ENCODE data around the gene DUSP1. TPM values are rescaled to one million over a fixed set of nuclear protein-coding genes. Genes with fewer than 3 reads are reported as not detected.

DUSP1 gene
- polyA plus RNA-seq, 1 experiment: 432 TPM

DNA sequence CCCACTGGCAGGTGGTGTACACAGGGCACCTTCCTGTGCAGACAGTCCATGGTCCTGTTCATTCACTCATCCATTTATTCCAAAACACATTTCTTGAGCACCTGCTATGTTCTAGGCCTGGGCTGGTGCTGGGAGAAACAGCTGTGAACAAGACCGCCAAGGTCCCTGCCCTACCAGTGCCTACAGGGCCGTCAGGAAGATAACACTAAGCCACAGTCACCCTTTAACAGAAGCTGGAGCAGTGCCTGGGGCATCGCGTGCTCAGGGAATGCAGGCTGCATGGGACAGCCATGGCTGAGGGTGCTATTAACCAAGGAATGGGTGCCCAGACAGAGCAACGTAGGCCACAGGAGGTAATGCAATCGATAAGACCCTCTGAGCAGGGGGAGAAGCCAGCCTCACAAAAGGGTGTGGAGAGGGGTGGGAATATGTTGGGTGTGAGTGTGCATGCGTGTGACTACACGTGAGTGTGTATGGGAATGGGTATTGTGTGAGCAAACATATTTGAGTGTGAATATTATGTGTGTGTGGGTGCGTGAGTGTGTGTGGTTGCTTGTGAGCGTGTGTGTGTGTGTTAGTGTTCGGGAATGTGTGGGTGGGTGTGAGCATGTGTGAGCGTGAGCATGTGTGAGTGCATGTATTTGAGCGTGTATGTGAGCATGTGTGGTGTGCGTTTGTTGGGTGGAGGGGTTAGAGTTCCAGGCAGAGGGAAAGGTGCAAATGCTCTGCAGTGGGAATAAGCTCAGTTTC lies 19.1 kb downstream of the DUSP1 start:
- no peaks in the 10 kb centered on the region for H3K27me3 ChIP-seq (ENCODE audit: control insufficient read depth, insufficient read depth, low read length)
- ChIA-PET CTCF (interaction anchor here (0.6 to 1.5 kb wide), 2 partner anchors 13 to 44 kb away, joined by 3 to 7 read pairs; no protein-coding TSS in a partner anchor), POLR2A (no interaction called here)
- TF ChIP-seq, protein P1, sequence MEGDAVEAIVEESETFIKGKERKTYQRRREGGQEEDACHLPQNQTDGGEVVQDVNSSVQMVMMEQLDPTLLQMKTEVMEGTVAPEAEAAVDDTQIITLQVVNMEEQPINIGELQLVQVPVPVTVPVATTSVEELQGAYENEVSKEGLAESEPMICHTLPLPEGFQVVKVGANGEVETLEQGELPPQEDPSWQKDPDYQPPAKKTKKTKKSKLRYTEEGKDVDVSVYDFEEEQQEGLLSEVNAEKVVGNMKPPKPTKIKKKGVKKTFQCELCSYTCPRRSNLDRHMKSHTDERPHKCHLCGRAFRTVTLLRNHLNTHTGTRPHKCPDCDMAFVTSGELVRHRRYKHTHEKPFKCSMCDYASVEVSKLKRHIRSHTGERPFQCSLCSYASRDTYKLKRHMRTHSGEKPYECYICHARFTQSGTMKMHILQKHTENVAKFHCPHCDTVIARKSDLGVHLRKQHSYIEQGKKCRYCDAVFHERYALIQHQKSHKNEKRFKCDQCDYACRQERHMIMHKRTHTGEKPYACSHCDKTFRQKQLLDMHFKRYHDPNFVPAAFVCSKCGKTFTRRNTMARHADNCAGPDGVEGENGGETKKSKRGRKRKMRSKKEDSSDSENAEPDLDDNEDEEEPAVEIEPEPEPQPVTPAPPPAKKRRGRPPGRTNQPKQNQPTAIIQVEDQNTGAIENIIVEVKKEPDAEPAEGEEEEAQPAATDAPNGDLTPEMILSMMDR (IDR thresholded peaks at IDR 0.05; ENCODE audit: insufficient read depth, low read depth, low read length): no peak
- no peak for DNase-seq (ENCODE audit: low read depth)
- H3K4me3 ChIP-seq (ENCODE audit: low read depth, low read length): no peak overlapping the region
- H3K36me3 ChIP-seq (ENCODE audit: control insufficient read depth, insufficient read depth, low read length): no peaks in the 10 kb centered on the region

DNA sequence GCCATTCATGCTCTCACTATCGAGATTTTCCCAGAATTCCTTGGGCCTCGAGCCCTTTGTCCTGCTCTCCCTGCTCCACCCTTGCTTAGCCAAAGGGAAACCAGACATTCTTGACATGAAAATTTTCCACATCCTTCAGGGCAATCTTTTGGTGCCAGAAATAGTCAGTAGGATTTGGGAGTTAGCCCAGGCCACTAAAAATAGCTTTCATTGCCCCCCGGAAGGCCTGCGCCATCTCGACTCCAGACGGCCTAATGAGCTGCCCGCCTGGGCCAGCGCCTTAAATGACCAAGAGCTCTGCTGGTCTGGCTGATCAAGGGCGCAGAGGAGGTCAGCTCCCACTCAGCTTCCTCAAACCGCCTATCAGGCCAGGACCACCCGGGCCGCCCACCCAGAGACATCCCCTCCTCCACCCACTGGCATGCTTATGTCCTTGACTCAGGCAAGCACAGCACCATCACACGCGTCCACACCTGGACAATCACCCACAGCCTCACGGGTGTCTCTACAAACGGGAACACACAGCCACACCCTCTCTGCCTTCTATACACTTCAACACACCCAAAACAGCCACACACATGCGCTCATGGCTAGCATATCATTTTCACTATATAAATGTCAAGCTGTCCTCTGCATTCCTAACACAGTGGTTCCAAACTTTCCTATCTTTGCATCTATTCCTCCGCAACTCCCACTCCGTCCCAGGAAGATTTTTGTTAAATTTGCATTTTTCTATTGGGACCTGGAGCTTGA lies 20.9 kb downstream of the DUSP1 start:
- Histone ChIP-seq H3K36me3 (ENCODE audit: control insufficient read depth, insufficient read depth, low read length) (no peaks in the 10 kb centered on the region), H3K4me3 (ENCODE audit: low read depth, low read length) (no peak overlapping the region), H3K27me3 (ENCODE audit: control insufficient read depth, insufficient read depth, low read length) (no peaks in the 10 kb centered on the region)
- POLR2A ChIA-PET: no interaction called here
- CTCF ChIA-PET: interaction anchor here (0.9 to 2.0 kb wide), 2 partner anchors 10 to 34 kb away, joined by 3 to 5 read pairs; no protein-coding TSS in a partner anchor
- no peak for DNase-seq (ENCODE audit: low read depth)
- TF ChIP-seq, protein P1 (IDR thresholded peaks at IDR 0.05; ENCODE audit: insufficient read depth, low read depth, low read length): no peak

DNA sequence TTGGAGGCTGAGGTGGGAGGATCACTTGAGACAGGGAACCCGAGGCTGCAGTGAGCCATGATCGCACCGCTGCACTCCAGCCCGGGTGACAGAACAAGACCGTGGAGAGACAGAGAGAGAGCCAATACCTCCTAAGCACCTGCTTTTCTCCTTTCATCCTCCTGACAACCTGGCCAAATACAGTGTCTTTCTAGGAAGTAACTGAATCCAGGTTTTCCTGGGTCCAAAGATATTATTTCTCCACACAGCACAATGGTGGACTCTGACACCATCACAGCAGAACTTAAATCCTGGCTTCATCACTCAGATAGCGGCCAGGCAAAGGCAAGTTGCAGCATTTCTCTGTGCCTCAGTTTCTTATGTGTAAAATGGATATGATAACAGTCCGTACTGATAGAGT lies 21.9 kb downstream of the DUSP1 start:
- TF ChIP-seq, protein P1 (IDR thresholded peaks at IDR 0.05; ENCODE audit: insufficient read depth, low read depth, low read length): no peak
- DNase-seq (ENCODE audit: low read depth): no peak
- no peaks in the 10 kb centered on the region for H3K27me3 ChIP-seq (ENCODE audit: control insufficient read depth, insufficient read depth, low read length)
- CTCF ChIA-PET: interaction anchor here (1.3 to 2.0 kb wide), 2 partner anchors 11 to 32 kb away, joined by 3 to 5 read pairs; no protein-coding TSS in a partner anchor
- H3K36me3 ChIP-seq (ENCODE audit: control insufficient read depth, insufficient read depth, low read length): no peaks in the 10 kb centered on the region
- H3K4me3 ChIP-seq (ENCODE audit: low read depth, low read length): no peak overlapping the region
- POLR2A ChIA-PET: no interaction called here

DNA sequence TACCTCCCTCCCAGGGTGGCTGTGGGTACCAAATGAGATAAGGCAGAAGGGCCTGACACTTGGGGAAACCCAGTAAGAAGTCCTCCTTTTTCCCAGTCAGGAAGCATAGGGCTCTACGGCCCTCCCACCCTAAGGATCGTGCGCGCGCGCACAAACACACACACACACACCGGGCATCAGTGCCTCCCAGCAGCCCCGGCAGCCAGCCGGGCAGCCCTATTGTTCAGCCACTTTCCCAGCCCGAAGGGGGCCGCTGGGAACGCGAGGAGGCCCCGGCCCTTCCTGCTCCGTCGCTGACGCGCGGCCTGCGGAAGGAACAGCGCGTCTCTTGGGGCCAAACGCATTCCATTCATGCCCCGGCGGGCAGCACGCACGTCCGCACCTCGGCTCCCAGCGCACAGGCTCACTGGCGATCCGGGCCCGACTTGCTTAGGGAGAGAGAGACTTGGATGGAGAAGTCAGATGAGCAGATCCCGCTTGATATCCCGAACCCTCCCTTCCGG lies 22.6 kb downstream of the DUSP1 start:
- Histone ChIP-seq H3K27me3 (ENCODE audit: control insufficient read depth, insufficient read depth, low read length) (no peaks in the 10 kb centered on the region), H3K4me3 (ENCODE audit: low read depth, low read length) (no peak overlapping the region), H3K36me3 (ENCODE audit: control insufficient read depth, insufficient read depth, low read length) (no peaks in the 10 kb centered on the region)
- TF ChIP-seq, protein P1 (IDR thresholded peaks at IDR 0.05; ENCODE audit: insufficient read depth, low read depth, low read length): no peak
- CTCF ChIA-PET: interaction anchor here (1.3 to 2.0 kb wide), 2 partner anchors 11 to 31 kb away, joined by 3 to 5 read pairs; no protein-coding TSS in a partner anchor
- POLR2A ChIA-PET: no interaction called here
- DNase-seq (ENCODE audit: low read depth): no peak

DNA sequence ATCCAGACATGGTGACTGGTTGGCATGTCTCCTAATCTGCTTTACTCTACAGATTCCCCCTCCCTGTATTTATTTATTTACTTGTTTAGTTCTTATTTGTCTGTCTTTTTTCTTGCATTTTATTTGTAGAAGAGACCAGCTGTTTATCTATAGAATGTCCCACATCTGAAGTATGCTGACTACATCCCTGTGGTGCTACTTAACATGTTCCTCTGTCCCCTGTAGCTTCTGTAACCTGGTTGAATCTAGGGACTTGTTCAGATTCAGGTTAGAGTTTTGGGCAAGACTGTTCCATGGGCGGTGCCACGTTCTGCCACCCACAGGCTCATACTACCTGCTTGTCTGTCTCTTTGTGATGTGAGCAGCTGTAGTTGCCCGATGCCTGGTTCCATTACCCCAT lies 23.5 kb downstream of the DUSP1 start:
- POLR2A ChIA-PET: no interaction called here
- CTCF ChIA-PET: no interaction called here

More for the DNA sequence above, 23.5 kb downstream of the DUSP1 start:
- DNase-seq (ENCODE audit: low read depth): no peak
- TF ChIP-seq, protein P1 (IDR thresholded peaks at IDR 0.05; ENCODE audit: insufficient read depth, low read depth, low read length): no peak
- Histone ChIP-seq H3K4me3 (ENCODE audit: low read depth, low read length) (no peak overlapping the region), H3K27me3 (ENCODE audit: control insufficient read depth, insufficient read depth, low read length) (no peaks in the 10 kb centered on the region), H3K36me3 (ENCODE audit: control insufficient read depth, insufficient read depth, low read length) (no peaks in the 10 kb centered on the region)
